ENCODE data around the gene GTPBP4. TPM values are rescaled to one million over a fixed set of nuclear protein-coding genes. Genes with fewer than 3 reads are reported as not detected.
"Not testable (repeated sequence)": the region's sequence is repeated elsewhere in the genome, so short reads cannot be mapped to it uniquely, and the experiment has no call there.

Gene GTPBP4
- total RNA-seq, 4 donors from 2014 or later = 28.9 to 104 (median 40.0) TPM

- peak; percentile 38 for ATAC-seq (ENCODE audit: low FRiP score)
- DNase-seq (ENCODE audit: low spot score) = no peak
- no peak for TF ChIP-seq CTCF (IDR thresholded peaks at IDR 0.05)
These were observed 75.1 kb downstream of the GTPBP4 start for GRCh38 chr10:1063232-1063865.

- TF ChIP-seq CTCF (IDR thresholded peaks at IDR 0.05) = no peak
These were observed 76.7 kb downstream of the GTPBP4 start for GRCh38 chr10:1064964-1065247.

GRCh38 chr10:1066734-1067133 lies 78.5 kb downstream of the GTPBP4 start:
- not testable (repeated sequence) for ATAC-seq (ENCODE audit: low FRiP score); DNase-seq (ENCODE audit: low spot score)

More at GRCh38 chr10:1064964-1065247, 76.7 kb downstream of the GTPBP4 start:
- ATAC-seq (ENCODE audit: low FRiP score) (no peak), DNase-seq (ENCODE audit: low spot score) (no peak)

GRCh38 chr10:1068380-1069361 lies 80.4 kb downstream of the GTPBP4 start:
- ATAC-seq (ENCODE audit: low FRiP score) = no peak
- no peak for TF ChIP-seq CTCF (IDR thresholded peaks at IDR 0.05)
- DNase-seq (ENCODE audit: low spot score) = no peak

Other genes with a start within 250 kb of the GTPBP4 start
- gene LARP4B, start 56.7 kb upstream of the GTPBP4 start, total RNA-seq = 100 to 1,000 TPM in 1 of 4 donors, 10 to 100 TPM in 3; 37.2 to 103 (median 54.7) TPM
- not detected for gene IDI2, start 37.4 kb downstream of the GTPBP4 start, total RNA-seq
- gene IDI1, start 60.7 kb downstream of the GTPBP4 start, total RNA-seq = 10 to 100 TPM; 29.8 to 67.5 (median 60.4) TPM
- gene WDR37, start 68.0 kb downstream of the GTPBP4 start, total RNA-seq = 10 to 100 TPM; 11.4 to 30.3 (median 17.4) TPM